Activated naive CD4-positive, alpha-beta T cell treated with anti-CD3 and anti-CD28 coated beads, Interleukin-2, amount 50 U/mL, for 16 hours (primary cell): ENCODE measurements around the gene CHMP1A.
A peak's percentile ranks its signal among the peaks of the same experiment; 100 is the strongest.

ENCODE experiments used
- DNase-seq: peaks from one replicate; pipeline ENCODE4 v3.0.0-alpha.2; 2020

Gene CHMP1A

GRCh38 chr16:89602952-89603590, 54.4 kb downstream of the CHMP1A start:
- DNase-seq: no peak

GRCh38 chr16:89602273-89602951, 55.1 kb downstream of the CHMP1A start:
- peak; percentile 72 for DNase-seq

- no peak for DNase-seq
Measured at GRCh38 chr16:89601906-89602272, 55.6 kb downstream of the CHMP1A start.

GRCh38 chr16:89600956-89601355, 56.6 kb downstream of the CHMP1A start:
- DNase-seq: no peak

- DNase-seq: no peak
Measured at GRCh38 chr16:89600427-89600826, 57.1 kb downstream of the CHMP1A start.

- DNase-seq: no peak
Measured at GRCh38 chr16:89599902-89600301, 57.6 kb downstream of the CHMP1A start.

GRCh38 chr16:89599451-89599858, 58.1 kb downstream of the CHMP1A start:
- DNase-seq: peak; percentile 35

GRCh38 chr16:89598199-89598598, 59.3 kb downstream of the CHMP1A start:
- no peak for DNase-seq

GRCh38 chr16:89596957-89597649, 60.4 kb downstream of the CHMP1A start:
- DNase-seq: no peak

- no peak for DNase-seq
Measured at GRCh38 chr16:89596061-89596689, 61.3 kb downstream of the CHMP1A start.

- no peak for DNase-seq
Measured at GRCh38 chr16:89595330-89596060, 62.0 kb downstream of the CHMP1A start.
